ENCODE data around the gene METTL8. TPM values are rescaled to one million over a fixed set of nuclear protein-coding genes. Genes with fewer than 3 reads are reported as not detected.

The METTL8 gene
- total and polyA plus RNA-seq, 2 experiments from 2014 or later: 60.9 to 64.3 TPM

GRCh38 chr2:171274757-171275156 is 159.0 kb downstream of the METTL8 start:
- Histone ChIP-seq H3K27me3 (ENCODE audit: insufficient read depth) (no peaks in the 10 kb centered on the region), H3K79me2 (replicated peaks; ENCODE audit: insufficient read depth) (no peaks in the 10 kb centered on the region), H3K4me1 (ENCODE audit: insufficient read depth) (peaks cover 8% of the 10 kb centered on the region; the same call in 1 of the 2 replicates), H3K36me3 (ENCODE audit: insufficient read depth) (no peaks in the 10 kb centered on the region), H3K4me3 (no peak overlapping the region), H3F3A (replicated peaks; ENCODE audit: low read depth) (no peaks in the 10 kb centered on the region), H3K9me2 (ENCODE audit: insufficient read depth) (no peaks in the 10 kb centered on the region), H4K20me1 (replicated peaks; ENCODE audit: insufficient read depth) (no peaks in the 10 kb centered on the region), H3K4me2 (no peak overlapping the region), H3K27ac (ENCODE audit: low read depth) (no peak overlapping the region), H2AFZ (no peak overlapping the region)
- no peak for DNase-seq (ENCODE audit: low spot score)
- H3K4me1 Mint-ChIP-seq: peaks cover 16% of the 10 kb centered on the region; the same call in 2 of the 3 replicates
- peak; percentile 82 for ATAC-seq
- no peak overlapping the region for H3K27ac Mint-ChIP-seq
- no peaks in the 10 kb centered on the region for H3K27me3 Mint-ChIP-seq (ENCODE audit: insufficient read depth, low read depth, poor library complexity)
- no peak overlapping the region for H3K4me3 Mint-ChIP-seq
- TF ChIP-seq, protein P1, sequence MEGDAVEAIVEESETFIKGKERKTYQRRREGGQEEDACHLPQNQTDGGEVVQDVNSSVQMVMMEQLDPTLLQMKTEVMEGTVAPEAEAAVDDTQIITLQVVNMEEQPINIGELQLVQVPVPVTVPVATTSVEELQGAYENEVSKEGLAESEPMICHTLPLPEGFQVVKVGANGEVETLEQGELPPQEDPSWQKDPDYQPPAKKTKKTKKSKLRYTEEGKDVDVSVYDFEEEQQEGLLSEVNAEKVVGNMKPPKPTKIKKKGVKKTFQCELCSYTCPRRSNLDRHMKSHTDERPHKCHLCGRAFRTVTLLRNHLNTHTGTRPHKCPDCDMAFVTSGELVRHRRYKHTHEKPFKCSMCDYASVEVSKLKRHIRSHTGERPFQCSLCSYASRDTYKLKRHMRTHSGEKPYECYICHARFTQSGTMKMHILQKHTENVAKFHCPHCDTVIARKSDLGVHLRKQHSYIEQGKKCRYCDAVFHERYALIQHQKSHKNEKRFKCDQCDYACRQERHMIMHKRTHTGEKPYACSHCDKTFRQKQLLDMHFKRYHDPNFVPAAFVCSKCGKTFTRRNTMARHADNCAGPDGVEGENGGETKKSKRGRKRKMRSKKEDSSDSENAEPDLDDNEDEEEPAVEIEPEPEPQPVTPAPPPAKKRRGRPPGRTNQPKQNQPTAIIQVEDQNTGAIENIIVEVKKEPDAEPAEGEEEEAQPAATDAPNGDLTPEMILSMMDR (conservative IDR thresholded peaks at IDR 0.05; ENCODE audit: low read depth in 2 of 2): peak; percentile 17 to 48; a peak in 3 of 4 replicates
- TF ChIP-seq EZH2 (IDR thresholded peaks at IDR 0.05; ENCODE audit: low read depth, unreplicated experiment): no peak
- H3K9me3 Mint-ChIP-seq: no peaks in the 10 kb centered on the region; the same call in 2 of the 3 replicates
- H3K36me3 Mint-ChIP-seq (ENCODE audit: low read depth): no peaks in the 10 kb centered on the region

- Histone ChIP-seq H2AFZ (peak overlapping the region; percentile 45; the same call in 1 of the 2 replicates), H3K79me2 (replicated peaks; ENCODE audit: insufficient read depth) (no peaks in the 10 kb centered on the region), H3K4me1 (ENCODE audit: insufficient read depth) (peaks cover 6% of the 10 kb centered on the region; the same call in 1 of the 2 replicates), H3K9me2 (ENCODE audit: insufficient read depth) (no peaks in the 10 kb centered on the region), H3K4me2 (no peak overlapping the region), H3F3A (replicated peaks; ENCODE audit: low read depth) (no peaks in the 10 kb centered on the region), H4K20me1 (replicated peaks; ENCODE audit: insufficient read depth) (no peaks in the 10 kb centered on the region), H3K4me3 (no peak overlapping the region), H3K27ac (ENCODE audit: low read depth) (no peak overlapping the region), H3K36me3 (ENCODE audit: insufficient read depth) (no peaks in the 10 kb centered on the region), H3K27me3 (ENCODE audit: insufficient read depth) (no peaks in the 10 kb centered on the region)
- Mint-ChIP-seq H3K36me3 (ENCODE audit: low read depth) (no peaks in the 10 kb centered on the region), H3K27ac (no peak overlapping the region), H3K4me3 (no peak overlapping the region), H3K9me3 (no peaks in the 10 kb centered on the region; the same call in 2 of the 3 replicates), H3K27me3 (ENCODE audit: insufficient read depth, low read depth, poor library complexity) (no peaks in the 10 kb centered on the region), H3K4me1 (peaks cover 12% of the 10 kb centered on the region; the same call in 2 of the 3 replicates)
- no peak for DNase-seq (ENCODE audit: low spot score)
- ATAC-seq: peak; percentile 62
- TF ChIP-seq EZH2 (IDR thresholded peaks at IDR 0.05; ENCODE audit: low read depth, unreplicated experiment) (no peak), EZH2phosphoT487 (IDR thresholded peaks at IDR 0.05; ENCODE audit: unreplicated experiment) (no peak), ZNF114 (CRISPR knock-in tag; IDR thresholded peaks at IDR 0.05) (no peak), ZNF331 (CRISPR knock-in tag; IDR thresholded peaks at IDR 0.05; ENCODE audit: low read depth) (no peak), NANOG (IDR thresholded peaks at IDR 0.05; ENCODE audit: borderline replicate concordance) (no peak), STAT1 (IDR thresholded peaks at IDR 0.05; ENCODE audit: unreplicated experiment) (no peak), POLR2AphosphoS5 (IDR thresholded peaks at IDR 0.05; ENCODE audit: low read depth) (no peak)
- TF ChIP-seq, protein P2, sequence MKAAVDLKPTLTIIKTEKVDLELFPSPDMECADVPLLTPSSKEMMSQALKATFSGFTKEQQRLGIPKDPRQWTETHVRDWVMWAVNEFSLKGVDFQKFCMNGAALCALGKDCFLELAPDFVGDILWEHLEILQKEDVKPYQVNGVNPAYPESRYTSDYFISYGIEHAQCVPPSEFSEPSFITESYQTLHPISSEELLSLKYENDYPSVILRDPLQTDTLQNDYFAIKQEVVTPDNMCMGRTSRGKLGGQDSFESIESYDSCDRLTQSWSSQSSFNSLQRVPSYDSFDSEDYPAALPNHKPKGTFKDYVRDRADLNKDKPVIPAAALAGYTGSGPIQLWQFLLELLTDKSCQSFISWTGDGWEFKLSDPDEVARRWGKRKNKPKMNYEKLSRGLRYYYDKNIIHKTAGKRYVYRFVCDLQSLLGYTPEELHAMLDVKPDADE (IDR thresholded peaks at IDR 0.05): no peak
- TF ChIP-seq, protein P1 (conservative IDR thresholded peaks at IDR 0.05; ENCODE audit: low read depth in 2 of 2): no peak
- TF ChIP-seq, protein P3, sequence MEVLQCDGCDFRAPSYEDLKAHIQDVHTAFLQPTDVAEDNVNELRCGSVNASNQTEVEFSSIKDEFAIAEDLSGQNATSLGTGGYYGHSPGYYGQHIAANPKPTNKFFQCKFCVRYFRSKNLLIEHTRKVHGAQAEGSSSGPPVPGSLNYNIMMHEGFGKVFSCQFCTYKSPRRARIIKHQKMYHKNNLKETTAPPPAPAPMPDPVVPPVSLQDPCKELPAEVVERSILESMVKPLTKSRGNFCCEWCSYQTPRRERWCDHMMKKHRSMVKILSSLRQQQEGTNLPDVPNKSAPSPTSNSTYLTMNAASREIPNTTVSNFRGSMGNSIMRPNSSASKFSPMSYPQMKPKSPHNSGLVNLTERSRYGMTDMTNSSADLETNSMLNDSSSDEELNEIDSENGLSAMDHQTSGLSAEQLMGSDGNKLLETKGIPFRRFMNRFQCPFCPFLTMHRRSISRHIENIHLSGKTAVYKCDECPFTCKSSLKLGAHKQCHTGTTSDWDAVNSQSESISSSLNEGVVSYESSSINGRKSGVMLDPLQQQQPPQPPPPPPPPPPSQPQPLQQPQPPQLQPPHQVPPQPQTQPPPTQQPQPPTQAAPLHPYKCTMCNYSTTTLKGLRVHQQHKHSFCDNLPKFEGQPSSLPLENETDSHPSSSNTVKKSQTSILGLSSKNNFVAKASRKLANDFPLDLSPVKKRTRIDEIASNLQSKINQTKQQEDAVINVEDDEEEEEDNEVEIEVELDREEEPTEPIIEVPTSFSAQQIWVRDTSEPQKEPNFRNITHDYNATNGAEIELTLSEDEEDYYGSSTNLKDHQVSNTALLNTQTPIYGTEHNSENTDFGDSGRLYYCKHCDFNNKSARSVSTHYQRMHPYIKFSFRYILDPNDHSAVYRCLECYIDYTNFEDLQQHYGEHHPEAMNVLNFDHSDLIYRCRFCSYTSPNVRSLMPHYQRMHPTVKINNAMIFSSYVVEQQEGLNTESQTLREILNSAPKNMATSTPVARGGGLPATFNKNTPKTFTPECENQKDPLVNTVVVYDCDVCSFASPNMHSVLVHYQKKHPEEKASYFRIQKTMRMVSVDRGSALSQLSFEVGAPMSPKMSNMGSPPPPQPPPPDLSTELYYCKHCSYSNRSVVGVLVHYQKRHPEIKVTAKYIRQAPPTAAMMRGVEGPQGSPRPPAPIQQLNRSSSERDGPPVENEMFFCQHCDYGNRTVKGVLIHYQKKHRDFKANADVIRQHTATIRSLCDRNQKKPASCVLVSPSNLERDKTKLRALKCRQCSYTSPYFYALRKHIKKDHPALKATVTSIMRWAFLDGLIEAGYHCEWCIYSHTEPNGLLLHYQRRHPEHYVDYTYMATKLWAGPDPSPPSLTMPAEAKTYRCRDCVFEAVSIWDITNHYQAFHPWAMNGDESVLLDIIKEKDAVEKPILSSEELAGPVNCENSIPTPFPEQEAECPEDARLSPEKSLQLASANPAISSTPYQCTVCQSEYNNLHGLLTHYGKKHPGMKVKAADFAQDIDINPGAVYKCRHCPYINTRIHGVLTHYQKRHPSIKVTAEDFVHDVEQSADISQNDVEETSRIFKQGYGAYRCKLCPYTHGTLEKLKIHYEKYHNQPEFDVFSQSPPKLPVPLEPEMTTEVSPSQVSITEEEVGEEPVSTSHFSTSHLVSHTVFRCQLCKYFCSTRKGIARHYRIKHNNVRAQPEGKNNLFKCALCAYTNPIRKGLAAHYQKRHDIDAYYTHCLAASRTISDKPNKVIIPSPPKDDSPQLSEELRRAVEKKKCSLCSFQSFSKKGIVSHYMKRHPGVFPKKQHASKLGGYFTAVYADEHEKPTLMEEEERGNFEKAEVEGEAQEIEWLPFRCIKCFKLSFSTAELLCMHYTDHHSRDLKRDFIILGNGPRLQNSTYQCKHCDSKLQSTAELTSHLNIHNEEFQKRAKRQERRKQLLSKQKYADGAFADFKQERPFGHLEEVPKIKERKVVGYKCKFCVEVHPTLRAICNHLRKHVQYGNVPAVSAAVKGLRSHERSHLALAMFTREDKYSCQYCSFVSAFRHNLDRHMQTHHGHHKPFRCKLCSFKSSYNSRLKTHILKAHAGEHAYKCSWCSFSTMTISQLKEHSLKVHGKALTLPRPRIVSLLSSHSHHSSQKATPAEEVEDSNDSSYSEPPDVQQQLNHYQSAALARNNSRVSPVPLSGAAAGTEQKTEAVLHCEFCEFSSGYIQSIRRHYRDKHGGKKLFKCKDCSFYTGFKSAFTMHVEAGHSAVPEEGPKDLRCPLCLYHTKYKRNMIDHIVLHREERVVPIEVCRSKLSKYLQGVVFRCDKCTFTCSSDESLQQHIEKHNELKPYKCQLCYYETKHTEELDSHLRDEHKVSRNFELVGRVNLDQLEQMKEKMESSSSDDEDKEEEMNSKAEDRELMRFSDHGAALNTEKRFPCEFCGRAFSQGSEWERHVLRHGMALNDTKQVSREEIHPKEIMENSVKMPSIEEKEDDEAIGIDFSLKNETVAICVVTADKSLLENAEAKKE (CRISPR knock-in tag; IDR thresholded peaks at IDR 0.05): no peak
Measured at GRCh38 chr2:171271971-171272436, 161.8 kb downstream of the METTL8 start.
